Activated CD4-positive, alpha-beta T cell treated with anti-CD3 and anti-CD28 coated beads, Interleukin-2, amount 50 U/mL, for 24 hours (primary cell): ENCODE measurements around the gene TNS3.
"Not testable (repeated sequence)": the region's sequence is repeated elsewhere in the genome, so short reads cannot be mapped to it uniquely, and the experiment has no call there.

Experiments used
- DNase-seq, 2 donors: peaks; one replicate each; pipeline ENCODE4 v3.0.0-alpha.2; 2020; ENCODE audit warnings: low read depth in 1 of 2, low spot score in 1 of 2

TNS3 gene

GRCh38 chr7:47454069-47454973, 127.6 kb downstream of the TNS3 start:
- DNase-seq = no peak

GRCh38 chr7:47453093-47454061, 128.5 kb downstream of the TNS3 start:
- no peak for DNase-seq

- DNase-seq = no peak
These were observed 129.2 kb downstream of the TNS3 start for GRCh38 chr7:47452715-47453092.

- DNase-seq = no peak
These were observed 129.6 kb downstream of the TNS3 start for GRCh38 chr7:47452295-47452694.

GRCh38 chr7:47451851-47452205, 130.1 kb downstream of the TNS3 start:
- no peak for DNase-seq

- DNase-seq = no peak
These were observed 131.9 kb downstream of the TNS3 start for GRCh38 chr7:47449810-47450590.

GRCh38 chr7:47448971-47449370, 132.9 kb downstream of the TNS3 start:
- DNase-seq = no peak

- no peak for DNase-seq
These were observed 134.1 kb downstream of the TNS3 start for GRCh38 chr7:47447621-47448349.

GRCh38 chr7:47446871-47447466, 134.9 kb downstream of the TNS3 start:
- no peak for DNase-seq

- DNase-seq = no peak
These were observed 137.4 kb downstream of the TNS3 start for GRCh38 chr7:47444376-47445098.

- DNase-seq = no peak
These were observed 138.9 kb downstream of the TNS3 start for GRCh38 chr7:47443049-47443448.

- no peak for DNase-seq
These were observed 139.4 kb downstream of the TNS3 start for GRCh38 chr7:47442605-47442865.

- no peak for DNase-seq
These were observed 139.9 kb downstream of the TNS3 start for GRCh38 chr7:47441796-47442604.

GRCh38 chr7:47441048-47441447, 140.9 kb downstream of the TNS3 start:
- not testable (repeated sequence) for DNase-seq

GRCh38 chr7:47440320-47440719, 141.6 kb downstream of the TNS3 start:
- DNase-seq = no peak

GRCh38 chr7:47439181-47439667, 142.7 kb downstream of the TNS3 start:
- no peak for DNase-seq

- no peak for DNase-seq
These were observed 143.4 kb downstream of the TNS3 start for GRCh38 chr7:47438411-47439029.

- no peak for DNase-seq
These were observed 146.0 kb downstream of the TNS3 start for GRCh38 chr7:47435889-47436312.
